ENCODE measurements around the gene MTHFD1. TPM values are rescaled to one million over a fixed set of nuclear protein-coding genes. Genes with fewer than 3 reads are reported as not detected.

MTHFD1 gene
- total RNA-seq, 4 donors from 2014 or later = 21.5 to 42.0 (median 33.0) TPM

GRCh38 chr14:64440494-64440893, 52.3 kb downstream of the MTHFD1 start:
- DNase-seq (ENCODE audit: low spot score in 2 of 2) = no peak
- Histone ChIP-seq H3K27ac (no peak overlapping the region), H3K27me3 (no peaks in the 10 kb centered on the region), H3K9me3 (no peaks in the 10 kb centered on the region), H3K36me3 (peaks cover 56% of the 10 kb centered on the region), H3K4me1 (no peaks in the 10 kb centered on the region), H3K4me3 (no peak overlapping the region)
- no peak for TF ChIP-seq POLR2A (IDR thresholded peaks at IDR 0.05)
- 84% methylated on average over 3 of the region's 3 CpGs for WGBS

- TF ChIP-seq POLR2AphosphoS5 (IDR thresholded peaks at IDR 0.05) = no peak
- TF ChIP-seq POLR2A (IDR thresholded peaks at IDR 0.05) = no peak
- no peak for TF ChIP-seq EP300 (IDR thresholded peaks at IDR 0.05)
- TF ChIP-seq CTCF (IDR thresholded peaks at IDR 0.05) = no peak
- H3K9me3 ChIP-seq = no peaks in the 10 kb centered on the region
- WGBS = 87% methylated on average over 17 of the region's 17 CpGs
- peak in 1 of 2 donors; percentile 64 for DNase-seq (ENCODE audit: low spot score in 2 of 2)
- no peak overlapping the region for H3K4me3 ChIP-seq
- no peaks in the 10 kb centered on the region for H3K4me1 ChIP-seq
- H3K27ac ChIP-seq = no peak overlapping the region
- H3K36me3 ChIP-seq = peaks cover 48% of the 10 kb centered on the region
- no peaks in the 10 kb centered on the region for H3K27me3 ChIP-seq
Measured at GRCh38 chr14:64442300-64442988, 54.3 kb downstream of the MTHFD1 start.

- H3K36me3 ChIP-seq = peaks cover 55% of the 10 kb centered on the region
Measured at GRCh38 chr14:64444140-64444539, 56.0 kb downstream of the MTHFD1 start.

GRCh38 chr14:64444984-64445845, 57.1 kb downstream of the MTHFD1 start:
- H3K4me1 ChIP-seq = no peaks in the 10 kb centered on the region
- no peaks in the 10 kb centered on the region for H3K27me3 ChIP-seq
- H3K36me3 ChIP-seq = peaks cover 66% of the 10 kb centered on the region
- no peak for TF ChIP-seq CTCF (IDR thresholded peaks at IDR 0.05)
- no peak for TF ChIP-seq EP300 (IDR thresholded peaks at IDR 0.05)
- no peak for TF ChIP-seq POLR2A (IDR thresholded peaks at IDR 0.05)
- no peaks in the 10 kb centered on the region for H3K9me3 ChIP-seq
- 73% methylated on average over 7 of the region's 7 CpGs for WGBS
- H3K27ac ChIP-seq = no peak overlapping the region
- no peak overlapping the region for H3K4me3 ChIP-seq
- no peak for DNase-seq (ENCODE audit: low spot score in 2 of 2)

More at GRCh38 chr14:64444140-64444539, 56.0 kb downstream of the MTHFD1 start:
- no peaks in the 10 kb centered on the region for H3K9me3 ChIP-seq
- no peaks in the 10 kb centered on the region for H3K4me1 ChIP-seq
- H3K27ac ChIP-seq = no peak overlapping the region
- no peak overlapping the region for H3K4me3 ChIP-seq
- TF ChIP-seq EP300 (IDR thresholded peaks at IDR 0.05) (no peak), POLR2A (IDR thresholded peaks at IDR 0.05) (no peak), POLR2AphosphoS5 (IDR thresholded peaks at IDR 0.05) (no peak), CTCF (IDR thresholded peaks at IDR 0.05) (no peak)
- DNase-seq (ENCODE audit: low spot score in 2 of 2) = no peak
- no peaks in the 10 kb centered on the region for H3K27me3 ChIP-seq
- WGBS = 95% methylated on average over 11 of the region's 11 CpGs

GRCh38 chr14:64447876-64448670, 59.9 kb downstream of the MTHFD1 start:
- H3K4me3 ChIP-seq = no peak overlapping the region
- 91% methylated on average over 5 of the region's 5 CpGs for WGBS
- TF ChIP-seq EP300 (IDR thresholded peaks at IDR 0.05) = no peak
- no peak for TF ChIP-seq CTCF (IDR thresholded peaks at IDR 0.05)
- no peak for TF ChIP-seq POLR2AphosphoS5 (IDR thresholded peaks at IDR 0.05)
- TF ChIP-seq POLR2A (IDR thresholded peaks at IDR 0.05) = no peak
- H3K9me3 ChIP-seq = no peaks in the 10 kb centered on the region
- DNase-seq (ENCODE audit: low spot score in 2 of 2) = no peak
- no peaks in the 10 kb centered on the region for H3K27me3 ChIP-seq
- H3K27ac ChIP-seq = no peak overlapping the region
- H3K4me1 ChIP-seq = no peaks in the 10 kb centered on the region
- peaks cover 52% of the 10 kb centered on the region for H3K36me3 ChIP-seq

Measured in suprapubic skin (tissue), 4 donors.